HAP-1 (cell line): ENCODE measurements around the gene CCSER2.
"Not testable (repeated sequence)": the region's sequence is repeated elsewhere in the genome, so short reads cannot be mapped to it uniquely, and the experiment has no call there.

Experiments
- DNase-seq, 2 experiments: peaks; one replicate each; pipeline ENCODE4 v3.0.0-alpha.2; 2016 to 2020; ENCODE audit warnings: low spot score in 2 of 2
- H3K27me3 ChIP-seq: fragments of 250-450 bp; sonication (Bioruptor Pico); 2 replicates; pipeline ENCODE4 v1.5.1; 2020; ENCODE audit warnings: low read depth, mild to moderate bottlenecking, moderate library complexity
- H3K36me3 ChIP-seq: fragments of 250-450 bp; sonication (Bioruptor Pico); replicated peaks from 2 replicates; pipeline ENCODE4 v1.5.1; 2020; ENCODE audit warnings: mild to moderate bottlenecking
- H3K4me1 ChIP-seq: fragments of 250-450 bp; sonication (Bioruptor Pico); 2 replicates; pipeline ENCODE4 v1.5.1; 2020; ENCODE audit warnings: mild to moderate bottlenecking
- H3K4me3 ChIP-seq: fragments of 250-450 bp; sonication (Bioruptor Pico); 2 replicates; pipeline ENCODE4 v1.5.1; 2020; ENCODE audit warnings: mild to moderate bottlenecking, moderate library complexity
- H3K9me3 ChIP-seq: fragments of 250-450 bp; sonication (Bioruptor Pico); 2 replicates; pipeline ENCODE4 v1.5.1; 2020; ENCODE audit warnings: mild to moderate bottlenecking, moderate library complexity
- in situ Hi-C: fragments of 300-500 bp; cut with MboI; formaldehyde crosslinking; loops from 3 replicates; pipeline ENCODE4 v1.14.3; 2020; ENCODE audit warnings: low sequenced_read_pairs, inconsistent platforms, mixed read lengths

CCSER2 gene

DNA sequence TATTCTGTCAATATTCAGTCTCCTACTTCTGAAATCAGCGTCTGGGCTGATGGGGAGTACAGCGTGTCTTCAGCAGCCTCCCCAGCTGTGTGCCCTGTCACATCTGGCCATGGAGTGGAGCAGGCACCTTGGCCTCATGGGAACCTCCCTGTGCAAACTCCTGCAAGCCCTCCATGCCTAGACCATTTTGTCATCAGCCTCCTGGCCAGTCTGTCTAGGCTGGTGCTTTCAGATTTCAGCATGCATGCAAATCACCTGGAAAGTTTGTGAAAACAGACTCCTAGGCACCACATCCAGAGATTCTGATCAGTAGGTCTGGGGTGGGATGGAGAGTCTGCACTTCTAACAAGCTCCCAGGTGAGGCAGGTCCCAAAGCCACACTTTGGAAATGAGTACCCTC lies 26.2 kb upstream of the CCSER2 start:
- H3K36me3 ChIP-seq: no peaks in the 10 kb centered on the region
- 0 out of 2 replicates have a peak, but pooled peaks cover 3% of the 10 kb centered on the region for H3K27me3 ChIP-seq
- H3K4me3 ChIP-seq: no peak overlapping the region
- DNase-seq: no peak
- H3K4me1 ChIP-seq: no peaks in the 10 kb centered on the region
- no peaks in the 10 kb centered on the region for H3K9me3 ChIP-seq
- in situ Hi-C loops: no loop called here

DNA sequence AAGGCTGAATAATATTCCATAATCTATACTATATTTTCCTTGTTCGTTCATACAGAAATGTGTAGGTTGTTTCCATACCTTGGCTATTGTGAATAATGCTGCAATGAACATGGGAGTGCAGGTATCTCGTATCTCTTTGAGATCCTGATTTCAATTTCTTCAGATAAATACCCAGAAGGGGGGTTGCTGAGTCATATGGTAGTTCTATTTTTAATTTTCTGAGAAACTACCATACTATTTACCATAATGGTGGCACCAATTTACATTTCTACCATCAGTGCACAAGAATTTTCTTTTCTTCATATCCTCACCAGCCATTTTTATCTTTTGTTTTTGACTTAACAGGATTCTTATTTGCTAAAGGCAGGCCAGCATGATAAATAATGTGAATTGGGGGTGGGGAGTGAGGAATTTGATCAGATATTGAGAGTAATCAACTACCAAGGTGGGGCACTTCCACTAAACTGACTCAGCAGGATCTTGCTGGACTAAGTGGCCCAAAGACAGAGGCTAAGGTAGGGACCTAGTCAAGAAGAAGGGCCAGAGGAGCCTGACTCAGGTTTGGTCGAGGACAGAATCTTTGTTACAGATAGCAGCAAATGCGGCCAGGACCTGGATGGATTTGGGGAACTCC lies 21.5 kb upstream of the CCSER2 start:
- Histone ChIP-seq H3K4me1 (no peaks in the 10 kb centered on the region), H3K36me3 (no peaks in the 10 kb centered on the region), H3K27me3 (0 out of 2 replicates have a peak, but pooled peaks cover 3% of the 10 kb centered on the region), H3K9me3 (no peaks in the 10 kb centered on the region), H3K4me3 (no peak overlapping the region)
- no peak for DNase-seq
- in situ Hi-C loops: no loop called here

DNA sequence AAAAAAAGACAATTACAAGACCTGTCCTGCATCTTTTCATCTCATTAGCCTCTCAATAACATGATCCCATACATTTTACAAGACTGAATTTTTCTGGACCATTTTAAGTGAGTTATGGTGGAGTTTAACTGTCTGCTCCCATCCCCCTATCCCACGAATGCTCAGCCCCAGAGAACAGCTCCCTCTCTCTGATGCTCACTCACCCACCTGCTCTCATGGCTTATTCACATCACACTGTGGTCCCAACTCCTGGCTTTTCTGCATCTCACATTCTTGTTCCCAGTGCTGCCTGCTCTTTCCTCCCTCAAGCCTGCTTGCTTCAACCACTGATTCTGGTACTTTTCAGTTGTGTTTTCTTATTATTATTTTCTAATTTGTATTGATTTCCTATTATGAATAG lies 20.4 kb upstream of the CCSER2 start:
- Histone ChIP-seq H3K4me3 (no peak overlapping the region), H3K4me1 (no peaks in the 10 kb centered on the region), H3K9me3 (no peaks in the 10 kb centered on the region), H3K27me3 (0 out of 2 replicates have a peak, but pooled peaks cover 3% of the 10 kb centered on the region), H3K36me3 (no peaks in the 10 kb centered on the region)
- in situ Hi-C loops: no loop called here
- no peak for DNase-seq

DNA sequence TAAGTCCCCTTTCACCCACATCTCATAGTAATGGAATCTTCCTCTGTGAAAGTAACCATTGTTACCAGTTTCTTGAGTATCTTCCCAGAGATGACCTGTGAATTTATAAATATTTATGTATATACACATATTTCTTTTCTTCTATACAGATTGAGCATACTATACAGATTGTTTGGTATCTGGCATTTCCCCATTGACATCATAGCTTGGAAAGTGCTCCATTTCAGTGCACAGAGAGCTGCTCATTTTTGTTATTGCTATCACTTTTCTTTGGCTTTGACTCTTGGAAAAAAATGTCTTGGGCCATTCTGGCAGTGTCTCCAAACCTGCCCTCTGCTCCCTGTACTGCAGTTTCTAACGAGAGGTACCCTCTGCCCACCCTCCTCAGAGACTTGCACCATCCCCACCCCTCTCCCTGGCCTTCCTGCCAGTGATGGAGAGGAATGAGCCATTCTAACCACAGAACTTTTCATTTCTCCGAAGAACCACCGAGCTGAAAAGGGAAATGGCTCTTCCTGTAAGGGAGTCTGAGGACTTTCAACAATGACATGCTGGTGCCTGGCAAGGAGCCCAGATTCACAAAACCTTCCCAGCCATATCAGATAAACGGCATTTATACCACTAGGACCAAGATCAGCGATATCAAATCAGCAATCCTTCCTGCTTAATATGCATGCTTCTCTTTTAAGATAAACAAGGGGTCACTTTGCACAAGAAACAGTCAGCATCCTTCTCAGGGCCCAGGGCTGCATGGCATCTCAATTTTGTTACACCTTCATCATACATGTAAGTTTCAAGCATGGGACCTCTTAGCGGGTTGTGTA lies 19.7 kb upstream of the CCSER2 start:
- 0 out of 2 replicates have a peak, but pooled peaks cover 3% of the 10 kb centered on the region for H3K27me3 ChIP-seq
- no peaks in the 10 kb centered on the region for H3K4me1 ChIP-seq
- no peaks in the 10 kb centered on the region for H3K9me3 ChIP-seq
- DNase-seq: no peak
- in situ Hi-C loops: no loop called here
- H3K4me3 ChIP-seq: no peak overlapping the region
- H3K36me3 ChIP-seq: no peaks in the 10 kb centered on the region

DNA sequence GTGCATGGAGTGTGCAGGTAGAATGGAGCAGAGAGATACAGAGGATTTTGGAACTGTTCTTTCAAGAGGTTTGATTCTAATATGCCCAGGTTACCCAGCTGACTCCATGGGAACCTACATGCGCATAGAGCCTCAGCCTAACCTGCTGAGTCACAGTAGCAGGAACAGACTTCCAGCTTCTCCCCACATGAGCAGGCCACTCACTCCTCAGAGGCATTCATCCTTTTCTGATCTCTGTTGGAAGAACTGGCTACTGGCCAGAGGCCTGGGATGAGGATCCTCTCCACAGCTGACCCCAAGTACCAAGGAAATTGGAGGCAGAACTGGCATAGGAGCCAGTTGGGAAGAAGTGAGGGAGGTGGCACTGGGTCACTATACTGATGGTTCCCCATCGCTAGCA lies 17.9 kb upstream of the CCSER2 start:
- Histone ChIP-seq H3K4me1 (no peaks in the 10 kb centered on the region), H3K9me3 (no peaks in the 10 kb centered on the region), H3K4me3 (no peak overlapping the region), H3K27me3 (no peaks in the 10 kb centered on the region), H3K36me3 (no peaks in the 10 kb centered on the region)
- in situ Hi-C loops: no loop called here
- DNase-seq: no peak

DNA sequence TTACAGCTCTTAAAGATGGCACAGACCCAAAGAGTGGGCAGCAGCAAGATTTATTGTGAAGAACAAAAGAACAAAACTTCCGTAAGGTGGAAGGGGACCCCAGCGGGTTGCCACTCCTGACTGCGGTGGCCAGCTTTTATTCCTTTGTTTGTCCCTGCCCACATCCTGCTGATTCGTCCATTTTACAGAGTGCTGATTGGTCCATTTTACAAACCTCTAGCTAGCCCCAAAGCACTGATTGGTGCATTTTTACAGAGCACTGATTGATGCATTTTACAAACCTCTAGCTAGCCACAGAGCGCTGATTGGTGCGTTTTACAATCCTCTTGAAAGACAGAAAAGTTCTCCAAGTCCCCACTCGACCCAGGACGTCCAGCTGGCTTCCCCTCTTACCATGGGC lies 16.8 kb upstream of the CCSER2 start:
- DNase-seq: no peak
- H3K36me3 ChIP-seq: no peaks in the 10 kb centered on the region
- H3K9me3 ChIP-seq: no peaks in the 10 kb centered on the region
- no peak overlapping the region for H3K4me3 ChIP-seq
- H3K27me3 ChIP-seq: no peaks in the 10 kb centered on the region
- in situ Hi-C loops: no loop called here
- no peaks in the 10 kb centered on the region for H3K4me1 ChIP-seq

DNA sequence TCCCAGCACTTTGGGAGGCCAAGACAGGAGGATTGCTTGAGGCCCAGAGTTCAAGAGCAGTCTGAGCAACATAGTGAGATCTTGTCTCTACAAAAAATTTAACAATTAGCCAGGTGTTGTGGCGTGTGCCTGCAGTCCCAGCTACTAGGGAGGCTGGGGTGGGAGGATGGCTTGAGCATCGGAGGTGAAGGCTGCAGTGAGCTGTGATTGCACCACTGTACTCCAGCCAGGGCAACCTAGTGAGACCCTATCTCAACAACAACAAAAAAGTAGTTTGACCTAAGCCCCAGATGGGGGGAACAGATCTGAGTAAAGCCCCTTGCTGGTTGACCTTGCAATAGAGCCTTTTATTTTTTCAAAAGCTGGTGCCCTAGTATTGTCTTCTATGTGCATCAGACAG lies 15.6 kb upstream of the CCSER2 start:
- in situ Hi-C loops: no loop called here
- no peaks in the 10 kb centered on the region for H3K36me3 ChIP-seq
- H3K4me3 ChIP-seq: no peak overlapping the region
- DNase-seq: no peak
- no peaks in the 10 kb centered on the region for H3K9me3 ChIP-seq
- H3K4me1 ChIP-seq: peaks cover 4% of the 10 kb centered on the region
- H3K27me3 ChIP-seq: no peaks in the 10 kb centered on the region

DNA sequence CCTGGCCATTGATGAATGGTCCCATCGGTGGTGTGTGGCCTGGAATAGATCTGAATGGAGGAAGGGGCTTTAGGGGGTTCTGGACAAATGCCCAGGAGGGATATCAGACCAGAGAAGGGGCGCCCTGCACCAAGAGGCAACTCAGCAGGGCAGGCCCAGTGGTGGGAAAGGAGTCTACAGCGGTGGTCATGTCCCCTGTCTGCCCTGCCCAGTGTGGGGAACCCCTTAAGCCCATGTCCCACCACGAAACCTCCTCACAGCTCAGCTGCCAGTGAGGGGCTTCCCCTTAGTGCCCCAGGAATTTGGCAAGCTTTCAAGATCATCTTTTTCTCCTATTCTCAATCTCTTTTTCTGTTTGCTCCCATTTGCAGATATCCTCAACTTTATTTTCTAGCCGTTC lies 14.1 kb upstream of the CCSER2 start:
- H3K4me3 ChIP-seq: no peak overlapping the region
- no peak for DNase-seq
- H3K9me3 ChIP-seq: no peaks in the 10 kb centered on the region
- in situ Hi-C loops: no loop called here
- no peaks in the 10 kb centered on the region for H3K27me3 ChIP-seq
- H3K36me3 ChIP-seq: no peaks in the 10 kb centered on the region
- peaks cover 4% of the 10 kb centered on the region for H3K4me1 ChIP-seq

DNA sequence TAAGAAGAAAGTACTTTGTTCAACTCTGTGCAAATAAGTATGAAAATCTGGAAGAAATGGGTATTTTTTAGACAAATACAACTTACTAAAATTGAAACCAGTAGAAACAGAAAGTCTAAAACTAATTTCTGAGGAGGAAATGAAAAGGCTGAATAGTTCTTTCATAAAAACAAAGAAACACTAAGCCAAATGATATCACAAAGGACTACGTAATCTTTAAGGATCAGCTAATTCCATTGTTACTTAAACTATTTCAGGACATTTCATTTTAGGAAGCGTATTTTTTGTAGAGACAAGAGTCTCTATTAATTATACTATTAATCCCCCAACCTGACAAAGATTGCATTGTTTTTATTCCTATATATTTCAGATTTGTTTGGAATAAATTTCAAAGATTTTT lies 11.2 kb upstream of the CCSER2 start:
- Histone ChIP-seq H3K27me3 (no peaks in the 10 kb centered on the region), H3K36me3 (no peaks in the 10 kb centered on the region), H3K4me3 (no peak overlapping the region), H3K4me1 (peaks cover 4% of the 10 kb centered on the region), H3K9me3 (no peaks in the 10 kb centered on the region)
- in situ Hi-C loops: no loop called here
- DNase-seq: peak in 1 of 2 experiments; percentile 26

DNA sequence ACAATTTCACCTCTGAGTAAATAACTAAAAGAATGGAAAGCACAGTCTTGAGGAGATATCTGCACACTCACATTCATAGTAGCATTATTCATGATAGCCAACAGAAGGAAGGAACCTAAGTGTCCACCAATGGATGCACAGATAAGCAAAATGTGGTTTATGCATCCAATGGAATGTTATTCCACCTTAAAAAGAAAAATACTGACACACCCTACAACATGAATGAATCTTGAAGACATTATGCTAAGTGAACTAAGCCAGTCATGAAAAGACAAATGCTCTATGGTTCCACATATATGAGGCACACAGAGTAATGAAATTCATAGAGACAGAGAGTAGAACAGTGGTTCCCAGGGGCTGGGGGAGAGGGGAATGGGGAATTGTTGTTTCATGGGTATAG lies 6.5 kb upstream of the CCSER2 start:
- in situ Hi-C loops: no loop called here
- Histone ChIP-seq H3K27me3 (no peaks in the 10 kb centered on the region), H3K36me3 (no peaks in the 10 kb centered on the region), H3K9me3 (no peaks in the 10 kb centered on the region), H3K4me1 (peaks cover 4% of the 10 kb centered on the region), H3K4me3 (no peak overlapping the region)
- DNase-seq: no peak

DNA sequence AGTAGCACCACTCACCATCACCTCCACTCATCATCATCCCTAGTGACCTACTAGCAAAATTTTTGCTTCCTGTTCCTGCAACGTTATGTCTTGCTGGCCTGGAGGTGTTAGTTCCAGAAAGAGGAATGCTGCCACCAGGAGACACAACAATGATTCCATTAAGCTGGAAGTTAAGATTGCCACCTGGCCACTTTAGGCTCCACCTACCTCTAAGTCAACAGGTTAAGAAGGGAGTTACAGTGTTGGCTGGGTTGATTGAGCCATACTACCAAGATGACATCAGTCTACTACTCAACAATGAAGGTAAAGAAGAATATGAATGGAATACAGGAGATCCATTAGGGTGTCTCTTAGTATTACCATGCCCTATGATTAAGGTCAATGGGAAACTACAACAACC lies 4.8 kb upstream of the CCSER2 start:
- H3K4me1 ChIP-seq, H3K36me3 ChIP-seq, H3K4me3 ChIP-seq, in situ Hi-C loops, DNase-seq, H3K9me3 ChIP-seq, H3K27me3 ChIP-seq: not testable (repeated sequence)

DNA sequence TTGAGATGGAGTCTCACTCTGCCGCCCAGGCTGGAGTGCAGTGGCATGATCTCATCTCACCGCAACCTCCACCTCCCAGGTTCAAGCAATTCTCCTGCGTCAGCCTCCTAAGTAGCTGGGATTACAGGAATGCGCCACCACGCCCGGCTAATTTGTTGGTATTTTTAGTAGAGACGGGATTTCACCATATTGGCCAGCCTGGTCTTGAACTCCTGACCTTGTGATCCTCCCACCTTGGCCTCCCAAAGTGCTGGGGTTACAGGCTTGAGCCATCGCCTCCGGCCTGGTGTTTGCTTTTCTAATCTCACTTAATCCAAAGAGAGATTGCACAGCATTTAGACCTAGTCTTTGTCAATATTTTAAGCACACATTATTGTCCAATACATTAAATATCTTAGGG lies 1.4 kb upstream of the CCSER2 start:
- H3K4me3 ChIP-seq, in situ Hi-C loops, H3K4me1 ChIP-seq, H3K27me3 ChIP-seq, DNase-seq, H3K9me3 ChIP-seq, H3K36me3 ChIP-seq: not testable (repeated sequence)

DNA sequence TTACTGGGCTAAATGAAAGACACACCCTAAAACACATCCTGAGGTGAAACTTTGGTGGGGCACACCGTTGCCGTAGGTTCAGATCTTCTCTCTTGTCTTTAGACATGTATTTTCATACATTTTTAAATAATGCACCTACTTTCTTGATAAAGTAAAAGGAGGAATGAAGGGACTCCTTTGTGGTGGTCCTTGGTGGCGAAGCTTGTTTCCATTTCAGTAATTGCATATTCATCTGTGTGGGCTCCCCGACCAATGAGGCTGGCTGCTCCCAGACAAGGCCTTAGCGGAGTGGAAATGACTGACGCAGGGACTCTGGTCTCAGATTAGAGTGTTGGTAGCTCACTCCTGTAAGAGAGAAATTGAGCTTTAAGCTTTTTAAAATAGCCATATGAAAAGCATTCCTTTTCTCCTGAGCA lies 815 bp downstream of the CCSER2 start:
- in situ Hi-C loops: no loop called here
- Histone ChIP-seq H3K27me3 (no peaks in the 10 kb centered on the region), H3K4me3 (peak overlapping the region; percentile 42), H3K36me3 (no peaks in the 10 kb centered on the region; the same call in 1 of the 2 replicates), H3K9me3 (no peaks in the 10 kb centered on the region), H3K4me1 (peaks cover 9% of the 10 kb centered on the region)
- peak; percentile 45 to 54 for DNase-seq

DNA sequence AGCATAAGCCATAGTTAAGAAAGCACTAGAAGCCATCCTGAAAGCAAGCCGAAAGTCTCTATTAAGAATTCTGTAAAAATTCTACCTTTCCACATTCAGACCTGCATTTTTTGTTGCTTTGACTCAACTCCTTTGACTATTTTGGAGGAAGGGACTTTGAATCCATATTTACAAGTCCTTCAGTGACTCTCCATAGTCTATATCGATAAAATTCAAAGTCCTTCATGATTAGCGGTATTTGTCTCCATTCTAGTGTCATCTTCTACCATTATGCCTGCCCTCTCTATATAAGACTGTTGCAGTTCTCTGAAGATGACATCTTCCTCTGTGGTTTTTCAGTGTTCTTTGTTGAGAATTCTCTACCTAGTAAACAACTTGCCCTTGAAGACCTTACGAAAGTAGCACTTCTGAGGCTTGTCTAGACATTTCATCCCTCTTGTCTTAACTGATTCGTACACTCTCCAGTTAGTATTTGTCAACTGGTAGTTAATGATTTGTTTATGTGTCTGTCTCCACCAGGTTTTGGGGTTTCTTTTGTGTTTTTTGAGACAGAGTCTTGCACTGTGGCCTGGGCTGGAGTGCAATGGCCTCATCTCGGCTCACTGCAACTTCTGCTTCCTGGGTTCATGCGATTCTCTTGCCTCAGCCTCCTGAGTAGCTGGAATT lies 1.7 kb downstream of the CCSER2 start:
- no peaks in the 10 kb centered on the region for H3K27me3 ChIP-seq

More for the DNA sequence above, 1.7 kb downstream of the CCSER2 start:
- Histone ChIP-seq H3K9me3 (no peaks in the 10 kb centered on the region), H3K4me1 (peaks cover 9% of the 10 kb centered on the region), H3K4me3 (peak overlapping the region; percentile 42), H3K36me3 (no peaks in the 10 kb centered on the region; the same call in 1 of the 2 replicates)
- no peak for DNase-seq
- in situ Hi-C loops: no loop called here
